T follicular helper cell (primary cell): Measurements from ENCODE around the gene GCH1.

Source experiments
- DNase-seq: peaks from one replicate; pipeline ENCODE4 v3.0.0-alpha.2; 2020; ENCODE audit warnings: low read depth

The GCH1 gene

DNA sequence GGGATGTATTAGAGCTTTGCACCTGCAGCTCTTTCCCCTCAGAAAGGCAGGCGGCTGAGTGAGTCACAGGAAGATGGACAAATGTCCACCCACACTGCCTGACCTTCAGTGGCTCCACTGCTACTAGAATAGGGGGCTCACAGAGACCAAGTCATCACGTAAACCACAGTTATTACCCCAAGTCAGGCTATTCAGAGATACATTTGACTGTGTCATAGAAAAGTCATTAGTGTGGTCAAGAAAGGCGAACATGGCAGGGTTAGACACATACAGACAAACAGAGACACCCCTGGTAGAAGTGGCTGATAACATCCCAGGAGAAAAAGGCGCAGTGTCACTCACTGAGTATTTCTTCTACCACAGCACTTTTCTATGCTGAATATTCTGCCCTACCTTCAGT, 36.0 kb downstream of the GCH1 start:
- DNase-seq: no peak

DNA sequence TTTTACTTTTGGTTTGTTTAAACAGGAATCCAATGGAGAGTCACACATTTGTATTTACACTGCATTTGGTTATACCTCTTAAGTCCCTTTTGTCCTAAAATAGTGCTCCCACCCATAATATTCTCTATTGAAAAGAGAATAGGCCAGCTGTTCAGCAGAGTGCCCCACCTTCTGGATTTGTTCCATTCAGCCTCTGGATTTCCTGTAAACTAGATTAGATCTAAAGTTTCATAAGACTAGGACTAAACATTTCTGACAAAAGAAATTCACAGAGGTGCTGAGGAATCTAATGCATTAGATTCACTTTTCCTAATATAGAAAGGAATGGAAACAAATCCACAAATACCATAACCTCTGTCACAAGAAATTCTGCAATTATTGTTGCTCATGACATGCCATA, 38.1 kb downstream of the GCH1 start:
- no peak for DNase-seq

DNA sequence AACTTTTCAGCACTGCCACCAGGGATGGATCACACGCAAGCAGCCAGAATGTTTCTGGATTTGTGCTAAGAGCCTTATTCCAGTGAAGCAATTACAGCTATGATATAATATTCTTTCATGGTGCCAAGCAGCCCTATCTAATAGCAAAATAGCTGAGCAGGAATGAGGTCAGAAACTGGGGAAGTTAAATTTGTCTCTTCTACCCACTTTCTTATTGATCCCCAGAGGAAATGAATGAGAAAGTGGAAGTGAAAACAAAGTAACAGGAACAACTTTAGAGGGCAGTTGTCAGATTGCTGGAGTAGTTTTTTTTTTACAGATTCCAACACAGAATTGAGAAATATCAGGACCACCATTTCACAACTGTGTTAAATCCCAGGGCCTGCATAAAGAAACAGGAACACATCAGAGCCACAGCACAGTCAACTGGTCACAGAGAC, 44.8 kb downstream of the GCH1 start:
- no peak for DNase-seq

DNA sequence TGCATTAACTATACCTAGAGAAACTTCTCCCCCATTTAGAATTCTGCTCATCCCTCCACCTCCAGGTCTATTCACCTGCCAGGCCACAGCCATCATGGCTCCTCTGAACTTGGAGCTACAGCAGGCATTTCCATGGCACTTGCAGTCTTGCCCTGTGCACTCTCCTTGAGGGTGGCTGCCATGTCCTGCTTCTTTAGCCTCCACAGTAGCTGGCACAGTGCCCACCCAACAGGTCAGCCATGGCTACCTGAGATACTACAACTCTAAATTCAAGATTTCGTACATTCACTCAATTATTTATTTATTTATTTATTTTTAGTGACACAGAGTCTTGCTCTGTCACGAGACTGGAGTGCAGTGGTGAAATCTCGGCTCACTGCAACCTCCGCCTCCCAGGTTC, 46.5 kb downstream of the GCH1 start:
- no peak for DNase-seq

DNA sequence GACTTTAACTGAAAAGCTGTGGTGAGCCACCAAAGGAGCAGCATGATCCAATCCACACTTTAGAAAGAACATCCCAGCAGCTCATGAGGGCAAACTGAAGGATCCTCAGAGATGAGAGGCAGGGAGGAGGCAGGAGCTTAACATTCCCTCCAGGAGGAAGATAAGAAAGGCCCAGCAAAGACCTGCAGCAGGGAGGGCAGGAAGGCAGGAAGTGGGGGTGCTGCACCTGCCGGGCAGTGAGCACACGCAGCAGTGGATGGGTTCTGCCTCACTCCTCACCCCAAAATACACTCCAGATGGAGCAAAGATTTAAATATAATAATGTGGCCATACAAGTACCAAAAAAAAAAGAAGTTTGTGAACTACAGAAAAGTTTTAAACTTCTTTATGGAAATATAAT, 48.4 kb downstream of the GCH1 start:
- no peak for DNase-seq

DNA sequence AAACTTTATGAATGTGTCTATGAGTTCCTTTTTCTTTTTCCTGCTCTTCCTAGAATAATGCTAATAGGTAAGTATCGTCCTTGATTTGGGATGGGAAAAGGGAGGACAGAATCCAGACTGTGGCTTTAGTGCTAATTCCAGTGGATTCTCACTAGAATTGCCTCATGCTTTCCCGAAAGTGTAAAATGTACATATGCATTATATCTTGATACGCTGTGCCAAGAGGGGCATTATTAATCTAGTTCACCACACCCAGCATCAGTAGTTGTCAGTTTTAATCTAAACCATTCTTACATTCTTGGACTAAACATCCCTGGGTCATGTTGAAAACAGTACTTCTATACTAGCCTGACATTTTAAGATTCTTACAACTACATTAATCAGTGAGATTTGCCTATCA, 49.3 kb downstream of the GCH1 start:
- DNase-seq: no peak

DNA sequence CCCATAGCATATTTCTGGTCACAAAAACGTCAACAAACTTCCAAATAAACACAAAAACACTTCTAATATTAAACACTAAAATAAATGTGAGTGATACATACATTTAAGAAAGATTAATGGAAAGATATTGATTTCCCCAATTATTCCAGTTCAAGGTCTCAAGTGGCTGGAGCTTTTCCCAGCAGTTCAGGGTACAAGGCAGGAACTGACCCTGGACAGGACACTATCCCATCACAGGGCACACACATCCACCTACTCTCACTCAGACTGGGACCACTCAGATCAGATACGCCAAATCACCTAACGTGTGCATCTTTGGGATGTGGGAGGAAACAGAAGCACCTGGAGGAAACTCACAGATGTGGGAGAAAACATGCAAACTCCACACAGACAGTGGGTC, 50.4 kb downstream of the GCH1 start:
- no peak for DNase-seq

DNA sequence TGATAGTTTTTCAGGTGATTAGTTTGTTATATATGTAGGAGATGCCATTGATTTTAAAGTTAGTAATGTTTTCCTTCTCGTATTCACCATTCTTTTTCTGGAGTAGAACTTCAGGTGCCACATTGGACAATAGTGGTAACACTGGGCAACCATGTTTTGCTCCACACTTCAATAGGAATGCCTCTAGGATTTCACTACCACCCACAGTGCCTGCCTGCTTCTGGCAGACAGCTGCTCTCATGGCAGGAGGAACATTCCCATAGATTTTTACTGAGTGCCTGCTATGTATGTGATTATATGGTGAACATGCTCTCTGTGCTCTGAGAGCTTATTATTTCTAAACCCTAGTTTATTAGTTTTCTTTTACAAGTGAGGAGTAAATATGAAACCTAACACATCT, 53.7 kb downstream of the GCH1 start:
- no peak for DNase-seq

DNA sequence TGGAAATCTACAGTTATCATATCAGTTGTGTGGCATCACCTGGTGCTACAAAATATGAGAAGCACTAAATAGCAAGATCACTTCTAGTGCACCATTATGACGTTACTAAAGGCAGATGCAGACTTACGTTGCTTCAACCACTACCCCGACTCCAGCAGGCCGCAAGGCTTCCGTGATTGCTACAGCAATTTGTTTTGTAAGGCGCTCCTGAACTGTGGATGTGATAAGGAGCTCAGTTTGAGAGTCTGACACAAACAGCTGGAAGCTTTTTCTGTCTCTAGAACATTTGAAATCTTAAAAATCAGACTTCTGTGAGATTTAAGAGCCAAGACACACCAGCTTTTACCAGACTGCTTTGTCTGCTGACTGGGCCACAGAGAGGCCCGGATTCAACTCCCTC, 57.0 kb downstream of the GCH1 start:
- no peak for DNase-seq

DNA sequence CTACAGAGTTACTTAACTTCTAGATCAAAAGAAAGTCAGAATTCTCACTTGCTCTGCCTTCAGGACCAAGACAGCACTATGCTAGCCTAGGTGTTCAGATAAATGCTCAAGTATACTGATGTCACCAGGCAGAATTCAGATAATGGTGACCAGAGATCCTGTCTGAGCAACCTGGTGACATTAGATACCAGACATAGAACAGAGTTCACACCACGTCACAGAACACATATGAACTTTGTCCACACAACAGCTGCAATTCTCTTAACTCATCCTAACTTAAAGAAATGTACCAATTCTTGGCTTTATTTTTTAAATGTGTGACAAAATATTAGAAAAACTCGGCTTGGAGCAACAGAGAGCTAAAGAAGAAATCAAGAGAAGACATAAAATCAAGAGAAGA, 58.1 kb downstream of the GCH1 start:
- no peak for DNase-seq

DNA sequence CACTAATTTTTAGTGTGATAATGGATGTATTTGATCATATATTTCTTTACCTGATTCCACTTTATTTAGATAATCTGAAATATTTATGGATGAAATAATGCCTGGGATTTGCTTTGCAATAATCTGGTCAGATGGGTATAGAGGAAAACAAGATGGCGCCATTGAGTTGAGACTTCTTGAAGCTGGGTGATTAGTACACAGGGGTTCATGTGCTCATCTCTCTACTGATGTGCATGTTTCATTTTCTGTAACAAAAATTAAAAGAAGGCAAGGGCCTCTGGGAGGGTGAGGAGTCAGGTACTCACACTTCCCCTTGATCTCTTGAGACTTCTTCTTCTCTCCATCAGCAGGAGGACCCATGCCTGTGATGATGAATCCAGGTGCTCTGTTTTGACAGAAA, 61.8 kb downstream of the GCH1 start:
- DNase-seq: no peak

DNA sequence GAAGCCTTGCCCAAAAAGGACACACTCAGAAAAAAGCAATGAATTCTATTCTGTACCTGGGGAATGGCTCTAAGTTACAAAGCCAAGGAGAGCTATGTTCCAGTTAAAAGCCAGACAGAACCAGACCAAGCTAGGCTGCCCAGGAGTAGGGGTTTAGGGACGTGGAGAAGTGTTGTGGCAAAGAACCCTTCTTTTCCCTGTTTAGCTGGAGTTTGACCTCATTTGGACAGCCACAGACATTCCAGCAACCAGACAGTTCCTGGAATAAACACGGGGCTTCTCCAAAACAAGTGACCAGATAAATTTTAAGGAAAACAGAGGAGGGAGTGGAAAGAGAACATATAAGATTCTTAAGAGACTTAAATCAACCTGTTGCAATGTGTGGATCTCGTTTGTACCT, 62.3 kb downstream of the GCH1 start:
- DNase-seq: no peak

DNA sequence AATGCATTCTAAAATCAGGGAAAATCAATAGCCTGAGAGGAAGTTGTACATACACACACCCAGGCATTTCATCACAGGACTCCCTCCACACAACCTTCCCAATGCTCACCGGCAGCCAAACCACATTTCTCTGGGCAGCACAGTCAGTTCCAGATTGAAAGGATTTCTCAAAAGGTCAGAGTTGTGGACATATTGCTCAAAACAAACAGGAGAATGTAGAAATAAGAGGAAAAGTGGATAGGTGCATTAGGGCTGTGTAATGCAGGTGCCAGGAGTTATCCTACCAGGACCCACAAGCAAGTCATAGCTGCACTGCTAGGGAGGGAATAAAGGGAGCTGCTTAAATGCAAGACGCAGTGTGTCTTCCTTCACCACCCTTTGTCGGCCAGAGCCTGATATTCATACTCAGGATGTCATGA, 62.9 kb downstream of the GCH1 start:
- no peak for DNase-seq

DNA sequence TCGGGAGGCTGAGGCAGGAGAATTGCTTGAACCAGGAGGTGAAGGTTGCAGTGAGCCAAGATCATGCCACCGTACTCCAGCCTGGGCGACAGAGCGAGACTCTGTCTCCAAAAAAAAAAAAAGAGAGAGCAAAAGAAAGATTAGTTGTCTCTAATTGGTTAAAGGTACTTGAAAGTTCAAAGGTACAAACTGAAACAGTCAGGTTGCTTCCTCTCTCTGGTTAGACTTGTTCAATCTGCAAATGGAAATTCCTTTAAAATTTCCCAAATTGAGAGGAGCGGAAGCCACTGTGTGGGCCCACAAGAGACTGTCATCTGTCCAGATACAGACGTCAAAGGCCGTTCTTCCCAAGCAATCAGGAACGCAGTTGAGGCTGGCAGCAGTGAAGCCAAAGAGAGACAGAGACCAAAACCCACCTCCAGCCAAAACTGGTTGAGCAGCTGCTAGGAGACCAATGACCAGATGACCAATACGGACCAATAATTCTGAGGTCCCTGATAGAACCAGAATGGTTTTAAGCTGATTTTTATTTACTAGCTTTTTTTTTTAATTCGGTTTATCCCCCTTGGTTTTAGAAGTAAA, 63.6 kb downstream of the GCH1 start:
- no peak for DNase-seq

DNA sequence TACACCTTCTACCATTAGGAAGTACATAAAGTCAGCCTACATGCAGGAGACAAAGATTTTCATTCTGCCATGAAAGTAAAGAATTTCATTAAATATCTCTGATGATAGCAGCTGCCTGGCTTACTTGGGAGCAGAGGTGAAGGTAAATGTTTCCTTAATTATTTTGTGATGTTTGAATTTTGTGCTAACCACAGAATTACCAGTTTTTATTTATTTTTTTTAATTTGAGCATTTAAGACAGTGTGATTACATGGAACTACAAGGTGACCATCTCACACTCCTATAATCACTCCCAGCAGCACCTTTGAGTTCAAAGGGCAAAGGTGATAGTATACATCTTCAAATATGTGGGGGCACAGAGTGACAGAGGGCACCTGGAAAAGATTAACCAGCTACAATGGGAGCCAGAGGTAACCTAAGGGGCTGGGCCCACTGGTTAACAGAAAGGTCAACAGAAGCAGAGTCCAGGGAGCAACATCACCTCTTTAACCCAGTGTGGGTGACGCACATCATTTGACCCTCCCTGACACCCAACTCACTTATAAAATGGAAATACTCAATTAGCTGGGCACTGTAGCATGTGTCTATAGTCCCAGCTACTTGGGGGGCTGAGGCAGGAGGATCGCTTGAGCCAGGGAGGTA, 65.0 kb downstream of the GCH1 start:
- no peak for DNase-seq

DNA sequence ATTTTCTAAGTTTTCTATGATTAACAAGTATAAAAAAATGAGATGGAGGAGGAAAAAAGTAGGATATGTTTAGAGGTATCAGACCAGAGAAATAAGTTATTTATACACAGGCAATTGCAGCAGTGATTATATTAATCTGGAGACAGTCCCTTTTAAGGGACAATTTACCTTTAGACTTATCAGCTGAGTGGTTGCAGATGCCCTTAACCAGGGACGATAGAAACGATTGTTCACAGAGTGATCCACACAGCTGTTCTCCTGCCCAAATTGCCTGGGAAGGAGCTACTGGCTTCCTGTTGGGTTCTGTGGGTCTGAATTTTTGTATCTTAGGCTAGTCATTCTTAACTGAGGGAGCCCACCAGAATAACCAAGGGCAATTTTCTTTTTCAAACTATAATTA, 66.4 kb downstream of the GCH1 start:
- DNase-seq: no peak

DNA sequence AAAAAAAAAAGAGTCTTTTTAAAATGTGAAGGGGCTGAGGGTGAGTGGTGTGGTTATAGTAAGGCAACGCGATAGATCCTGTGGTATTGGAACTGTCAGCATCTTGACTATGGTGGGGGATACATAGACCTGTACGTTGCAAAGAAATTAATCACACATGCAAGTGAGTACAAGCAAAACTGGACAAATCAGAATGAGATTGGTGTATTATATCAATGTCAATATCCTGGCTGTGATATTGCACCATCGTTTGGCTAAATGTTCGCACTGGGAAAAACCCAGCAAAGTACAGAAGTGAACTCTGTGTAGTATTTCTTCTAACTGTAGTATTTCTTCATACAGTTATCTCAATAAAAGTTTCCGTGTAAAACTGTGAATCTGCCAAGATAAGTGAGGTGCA, 67.9 kb downstream of the GCH1 start:
- no peak for DNase-seq

DNA sequence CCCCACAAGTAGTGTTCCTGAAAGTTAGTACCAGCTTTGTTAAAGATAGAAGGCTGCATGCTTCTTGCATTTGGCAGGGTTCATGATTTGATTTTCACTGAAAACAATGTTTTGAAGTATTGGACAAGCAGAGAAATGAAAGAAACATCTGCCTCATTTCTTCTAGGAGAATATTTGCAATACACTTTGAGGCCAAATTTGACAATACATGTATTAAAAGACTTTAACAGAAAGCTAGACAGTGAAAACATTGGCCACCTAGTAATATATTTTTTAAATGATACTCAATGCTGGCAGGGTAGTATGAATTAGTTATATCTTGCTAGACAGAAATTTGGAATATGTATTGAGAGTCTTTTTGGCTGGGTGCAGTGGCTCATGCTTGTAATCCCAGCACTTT, 68.5 kb downstream of the GCH1 start:
- no peak for DNase-seq

DNA sequence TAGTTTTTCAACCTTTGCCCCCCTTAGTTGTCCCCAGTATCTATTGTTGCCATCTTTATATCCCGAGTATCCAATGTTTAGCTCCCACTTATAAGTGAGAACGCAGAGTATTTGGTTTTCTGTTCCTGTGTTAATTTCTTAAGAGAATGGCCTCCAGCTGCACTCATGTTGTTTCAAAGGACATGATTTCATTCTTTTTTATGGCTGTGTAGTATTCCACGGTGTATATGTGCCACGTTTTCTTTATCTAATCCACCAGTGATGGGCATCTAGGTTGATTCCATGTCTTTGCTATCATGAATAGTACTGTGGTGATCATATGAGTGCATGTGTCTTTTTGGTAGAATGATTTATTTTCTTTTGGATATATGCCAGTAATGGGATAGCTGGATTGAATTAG, 72.0 kb downstream of the GCH1 start:
- DNase-seq: no peak

DNA sequence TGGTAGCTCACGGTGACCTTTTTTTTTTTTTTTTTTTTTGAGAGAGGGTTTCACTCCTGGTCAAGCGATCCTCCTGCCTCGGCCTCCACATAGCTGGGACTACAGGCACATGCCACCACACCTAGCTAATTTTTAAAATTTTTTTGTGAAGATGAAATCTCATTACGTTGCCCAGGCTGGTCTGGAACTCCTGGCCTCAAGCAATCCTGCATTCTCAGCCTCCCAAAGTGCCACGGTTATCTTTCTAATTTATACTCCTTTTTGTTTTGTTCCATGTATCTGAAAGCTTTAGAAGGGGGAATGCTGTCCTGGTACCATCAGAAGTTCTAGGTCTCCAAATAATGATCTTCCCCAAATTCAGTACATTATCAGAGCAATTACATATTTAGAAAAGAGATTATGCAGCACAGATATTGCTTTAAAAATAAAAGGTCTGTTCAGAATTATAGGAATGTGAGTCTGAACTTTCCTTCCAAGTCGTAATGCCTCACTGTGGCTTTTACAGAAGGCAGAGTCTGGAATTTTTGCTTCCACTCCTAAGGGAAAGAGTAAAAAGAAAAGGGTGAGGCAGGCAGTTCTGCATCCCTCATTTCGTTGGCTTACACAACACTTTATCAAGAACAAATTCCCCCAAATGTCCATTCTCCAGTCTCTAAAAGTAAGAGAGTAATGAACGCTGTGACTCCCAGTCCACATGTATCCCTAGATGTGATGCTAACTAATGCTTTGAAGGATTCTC, 73.0 kb downstream of the GCH1 start:
- DNase-seq: no peak

DNA sequence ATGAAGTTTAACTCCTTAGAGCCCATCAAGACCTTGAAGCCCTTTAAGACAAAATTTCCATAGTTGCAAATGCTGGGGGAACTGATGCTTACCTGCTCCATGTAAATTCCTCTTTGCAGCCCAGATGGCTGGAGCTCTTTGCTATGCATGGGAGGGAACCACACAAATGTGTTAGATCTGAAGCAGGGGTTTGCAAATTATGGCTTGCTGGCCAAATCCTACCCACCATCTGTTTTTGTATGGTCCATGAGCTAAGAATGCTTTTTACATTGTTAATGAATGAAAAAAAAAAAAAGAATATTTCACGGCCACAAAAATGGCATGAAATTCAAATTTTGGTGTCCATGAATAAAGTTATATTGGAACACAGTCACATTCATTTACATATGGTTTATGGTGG, 74.6 kb downstream of the GCH1 start:
- DNase-seq: no peak

DNA sequence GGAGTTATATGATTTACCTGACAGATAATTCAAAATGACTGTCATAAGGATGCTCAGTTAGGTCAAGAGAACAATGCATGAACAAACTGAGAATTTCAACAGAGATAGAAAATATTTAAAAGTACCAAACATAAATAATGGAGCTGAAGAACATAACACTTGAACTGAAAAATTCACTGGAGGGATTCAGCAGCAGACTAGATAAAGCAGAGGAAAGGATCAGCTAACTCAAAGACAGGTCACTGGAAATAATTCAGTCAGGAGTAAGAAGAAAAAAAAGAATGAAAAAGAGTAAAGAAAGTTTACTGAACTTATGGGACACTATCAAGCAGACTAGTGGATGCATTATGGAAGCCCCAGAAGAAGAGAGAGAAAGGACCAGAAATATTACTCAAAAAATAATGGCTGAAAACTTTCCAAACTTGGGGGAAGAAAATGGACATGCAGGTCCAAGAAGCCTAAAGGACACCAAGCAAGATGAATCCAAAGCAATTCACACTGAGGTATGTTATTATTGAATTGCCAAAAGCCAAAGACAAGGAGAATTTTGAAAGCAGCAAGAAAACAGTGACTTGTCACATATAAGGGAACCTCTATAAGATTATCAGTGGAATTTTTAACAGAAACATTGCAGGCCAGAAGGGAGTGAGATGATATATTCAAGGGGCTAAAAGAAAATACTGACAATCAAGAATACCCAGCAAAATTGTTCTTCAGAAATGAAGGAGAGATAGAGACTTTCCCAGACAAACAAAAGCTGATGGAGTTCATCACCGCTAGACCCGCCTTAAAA, 78.7 kb downstream of the GCH1 start:
- DNase-seq: no peak

DNA sequence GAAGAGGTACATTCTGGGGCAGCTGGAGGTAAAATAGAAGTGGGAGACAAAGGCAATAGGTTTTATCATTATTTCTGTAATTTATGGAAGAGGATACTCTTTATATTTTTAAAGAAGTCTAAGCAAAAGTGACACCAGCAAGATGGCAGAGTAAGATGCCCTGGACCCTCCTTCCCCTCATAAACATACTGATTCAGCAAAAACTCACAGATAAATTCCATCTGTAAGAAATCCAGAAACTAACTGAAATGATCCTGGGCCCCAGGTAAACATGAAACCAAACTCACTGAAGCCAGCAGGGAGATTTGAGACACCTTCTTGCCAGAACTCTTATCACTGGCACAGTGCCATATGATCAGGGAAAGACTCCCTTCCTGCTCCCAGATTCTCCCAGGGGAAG, 79.9 kb downstream of the GCH1 start:
- DNase-seq: no peak
